ENCODE data around the gene SLC6A13.

DNA sequence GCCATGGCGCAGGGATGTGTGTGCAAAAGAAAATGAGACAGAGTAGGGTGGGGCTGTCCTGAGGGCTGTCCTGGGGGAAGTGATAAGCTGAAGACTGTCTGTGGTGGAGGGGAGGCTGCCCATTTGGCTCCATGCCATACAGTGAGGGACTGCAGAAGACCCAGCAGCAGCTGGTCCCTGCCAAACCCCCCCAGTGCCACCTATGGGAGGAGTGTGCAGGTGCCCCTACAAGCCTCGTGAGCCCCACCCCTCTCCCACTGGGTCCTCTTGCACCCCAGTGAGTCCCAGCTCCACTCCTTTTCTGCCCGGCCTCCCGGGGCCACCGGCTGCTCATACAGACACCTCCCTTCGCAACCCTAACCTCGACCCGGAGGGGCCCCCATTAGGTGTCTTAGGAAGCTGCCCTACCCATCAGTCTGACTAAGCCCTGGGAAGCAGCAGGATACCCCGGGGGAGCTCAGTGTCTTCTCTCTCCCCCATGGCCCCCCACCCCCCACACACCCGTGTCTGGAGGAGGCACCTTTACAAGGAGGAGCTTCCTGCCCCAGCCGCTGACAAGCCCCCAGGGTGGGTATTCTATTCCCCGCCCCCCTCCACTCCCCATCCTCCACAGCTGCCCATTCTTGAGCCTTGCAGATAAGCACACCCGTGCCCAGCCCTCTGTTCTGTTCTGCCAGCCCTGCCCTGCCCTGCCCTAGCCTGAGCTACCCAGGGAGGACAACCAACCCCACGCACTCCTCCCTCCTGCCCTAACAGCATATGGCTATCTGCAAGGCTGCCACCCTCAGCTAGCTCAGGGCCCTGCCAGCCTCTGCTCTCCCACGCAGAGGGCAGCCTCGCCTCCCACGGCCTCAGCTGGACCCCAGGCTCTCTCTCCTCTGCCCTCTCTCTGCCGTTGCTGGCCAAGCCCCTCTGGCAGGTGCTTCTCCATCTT lies 90.6 kb downstream of the SLC6A13 start:
- TF ChIP-seq, protein P1, sequence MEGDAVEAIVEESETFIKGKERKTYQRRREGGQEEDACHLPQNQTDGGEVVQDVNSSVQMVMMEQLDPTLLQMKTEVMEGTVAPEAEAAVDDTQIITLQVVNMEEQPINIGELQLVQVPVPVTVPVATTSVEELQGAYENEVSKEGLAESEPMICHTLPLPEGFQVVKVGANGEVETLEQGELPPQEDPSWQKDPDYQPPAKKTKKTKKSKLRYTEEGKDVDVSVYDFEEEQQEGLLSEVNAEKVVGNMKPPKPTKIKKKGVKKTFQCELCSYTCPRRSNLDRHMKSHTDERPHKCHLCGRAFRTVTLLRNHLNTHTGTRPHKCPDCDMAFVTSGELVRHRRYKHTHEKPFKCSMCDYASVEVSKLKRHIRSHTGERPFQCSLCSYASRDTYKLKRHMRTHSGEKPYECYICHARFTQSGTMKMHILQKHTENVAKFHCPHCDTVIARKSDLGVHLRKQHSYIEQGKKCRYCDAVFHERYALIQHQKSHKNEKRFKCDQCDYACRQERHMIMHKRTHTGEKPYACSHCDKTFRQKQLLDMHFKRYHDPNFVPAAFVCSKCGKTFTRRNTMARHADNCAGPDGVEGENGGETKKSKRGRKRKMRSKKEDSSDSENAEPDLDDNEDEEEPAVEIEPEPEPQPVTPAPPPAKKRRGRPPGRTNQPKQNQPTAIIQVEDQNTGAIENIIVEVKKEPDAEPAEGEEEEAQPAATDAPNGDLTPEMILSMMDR (IDR thresholded peaks at IDR 0.05) = no peak
- no peak for TF ChIP-seq POLR2AphosphoS5 (IDR thresholded peaks at IDR 0.05)
- TF ChIP-seq POLR2A (IDR thresholded peaks at IDR 0.05) = no peak
